GM11168 (cell line): ENCODE data around the gene ZNF837.

Experiments
- in situ Hi-C: fragments of 300-500 bp; cut with MboI; formaldehyde crosslinking; loops from one replicate; pipeline ENCODE4 v1.12.0; 2022; ENCODE audit warnings: low sequenced_read_pairs; ENCODE audit not compliant: unreplicated experiment

The ZNF837 gene

GRCh38 chr19:58374200-58374599 is 6.6 kb downstream of the ZNF837 start:
- in situ Hi-C loops: no loop called here

GRCh38 chr19:58372311-58373133 is 8.3 kb downstream of the ZNF837 start:
- in situ Hi-C loops: no loop called here

DNA sequence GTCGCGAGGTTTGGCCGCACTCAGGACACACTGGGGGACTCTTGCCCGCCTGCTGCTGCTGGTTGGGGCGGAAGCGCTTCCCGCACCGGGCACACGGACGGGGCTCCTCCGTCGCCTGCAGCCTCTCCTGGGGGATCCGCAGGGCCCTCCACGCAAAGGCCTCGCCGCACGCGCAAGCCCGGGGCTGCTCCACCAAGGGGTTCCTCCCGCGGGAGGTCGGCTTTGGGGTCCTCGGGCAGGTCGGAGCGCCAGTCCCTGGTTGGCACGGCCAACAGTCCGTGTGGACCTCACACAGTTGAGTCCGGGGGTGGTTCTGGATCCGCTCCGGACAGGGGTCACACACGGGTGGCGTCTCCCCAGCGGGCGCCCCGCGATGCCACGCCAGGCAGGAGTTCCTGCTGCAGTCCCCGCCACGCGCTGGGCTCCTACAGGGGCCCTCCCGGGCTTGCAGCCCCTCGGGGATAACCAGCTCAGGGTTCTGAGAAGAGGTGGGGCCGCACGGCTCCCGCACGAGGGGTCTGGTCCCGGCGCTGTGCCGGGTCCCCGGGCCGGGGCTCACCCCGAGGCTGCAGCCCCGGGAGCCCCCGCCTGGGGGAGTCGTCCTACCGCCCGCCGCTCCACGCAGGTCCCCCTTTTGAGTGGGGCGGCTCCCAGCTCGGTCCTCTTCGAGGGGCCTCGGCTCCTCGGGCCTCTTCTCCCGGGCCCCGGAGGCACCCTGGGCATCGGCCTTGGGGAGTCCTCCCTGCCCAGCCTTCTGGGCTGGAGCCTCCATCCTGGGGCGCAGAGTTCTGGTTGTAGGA is 12.1 kb downstream of the ZNF837 start:
- in situ Hi-C loops: no loop called here

DNA sequence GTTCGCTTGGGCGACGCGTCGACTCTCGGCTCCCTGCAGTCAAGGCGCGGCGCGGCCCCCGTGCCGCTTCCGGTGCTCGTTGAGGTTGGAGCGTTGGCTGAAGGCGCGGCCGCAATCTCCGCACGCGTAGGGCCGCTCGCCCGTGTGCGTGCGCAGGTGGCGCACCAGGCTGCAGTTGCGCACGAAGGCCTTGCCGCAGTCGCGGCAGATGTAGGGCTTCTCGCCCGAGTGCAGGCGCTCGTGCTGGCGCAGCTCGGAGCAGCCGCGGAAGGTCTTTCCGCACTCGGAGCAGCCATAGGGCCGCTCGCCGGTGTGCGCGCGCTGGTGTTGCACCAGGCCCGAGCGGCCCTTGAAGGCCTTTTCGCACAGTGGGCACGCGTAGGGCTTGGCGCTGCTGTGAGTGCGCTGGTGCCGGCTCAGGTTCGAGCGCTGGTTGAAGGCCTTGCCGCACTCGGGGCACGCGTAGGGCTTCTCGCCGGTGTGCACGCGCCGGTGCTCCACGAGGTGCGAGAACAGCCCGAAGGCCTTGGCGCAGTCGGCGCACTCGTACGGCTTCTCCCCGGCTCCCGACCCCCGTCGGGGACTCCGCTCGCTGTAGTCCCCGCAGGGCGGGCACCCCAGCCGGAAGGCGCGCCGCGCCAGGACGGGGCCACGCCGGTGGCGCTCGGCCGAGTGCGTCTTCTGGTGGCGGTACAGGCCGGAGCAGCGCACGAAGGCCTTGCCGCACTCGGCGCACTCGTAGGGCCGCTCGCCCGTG is 13.0 kb downstream of the ZNF837 start:
- in situ Hi-C loops: no loop called here

DNA sequence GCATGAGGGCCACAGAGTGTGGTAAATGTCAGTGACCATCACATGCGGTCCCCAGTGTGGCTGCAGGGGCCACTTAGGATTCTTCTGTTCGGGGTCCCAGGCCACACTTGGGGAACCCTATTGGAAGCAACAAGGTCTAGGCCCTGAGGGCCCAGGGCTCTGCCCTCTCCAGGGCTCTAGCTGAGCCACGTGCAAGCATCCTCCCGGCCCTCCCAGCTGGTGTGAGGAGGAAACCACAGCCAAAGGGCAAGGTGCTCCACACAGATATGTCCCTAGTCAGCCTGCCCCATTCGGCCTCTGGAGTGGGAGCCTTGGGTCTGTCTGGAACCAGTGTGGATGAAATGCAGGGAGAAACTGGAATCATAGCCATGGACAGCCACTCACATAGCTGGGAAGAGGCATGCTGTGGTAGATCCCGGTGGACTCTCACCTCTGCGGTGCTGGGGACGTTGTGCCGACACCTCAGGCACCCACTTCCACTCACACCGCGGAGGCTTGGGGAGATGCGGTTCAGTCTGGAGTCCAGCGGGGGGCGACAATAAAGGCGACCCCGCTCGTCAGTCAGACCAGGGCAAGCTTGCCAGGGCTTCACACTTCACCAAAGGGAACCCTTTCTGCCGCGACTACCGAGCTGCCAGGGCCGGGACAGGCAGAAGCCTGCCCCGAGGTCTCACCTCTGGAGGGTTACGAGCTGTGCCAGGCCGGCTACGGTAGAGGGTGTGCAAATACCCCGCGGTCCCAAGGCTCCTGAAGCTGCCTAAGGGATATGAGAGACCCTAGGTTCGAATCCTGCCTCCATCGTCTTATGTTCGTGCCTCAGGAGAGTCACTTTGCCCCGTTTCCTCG is 14.0 kb downstream of the ZNF837 start:
- in situ Hi-C loops: no loop called here

GRCh38 chr19:58364146-58364545 is 16.7 kb downstream of the ZNF837 start:
- in situ Hi-C loops: no loop called here

GRCh38 chr19:58362272-58362994 is 18.4 kb downstream of the ZNF837 start, which contains the start of gene ZNF497:
Gene ZNF497, minus strand, starts transcription at chr19:58362751. Its CDS starts 5,116 bp downstream, at chr19:58357635.
- in situ Hi-C loops: no loop called here

GRCh38 chr19:58361900-58362271 is 18.9 kb downstream of the ZNF837 start:
- in situ Hi-C loops: no loop called here

- in situ Hi-C loops: no loop called here
Measured at GRCh38 chr19:58357481-58358145, 23.2 kb downstream of the ZNF837 start.

- in situ Hi-C loops: no loop called here
Measured at GRCh38 chr19:58356766-58357480, 23.9 kb downstream of the ZNF837 start.

GRCh38 chr19:58355908-58356765 is 24.7 kb downstream of the ZNF837 start:
- in situ Hi-C loops: no loop called here

DNA sequence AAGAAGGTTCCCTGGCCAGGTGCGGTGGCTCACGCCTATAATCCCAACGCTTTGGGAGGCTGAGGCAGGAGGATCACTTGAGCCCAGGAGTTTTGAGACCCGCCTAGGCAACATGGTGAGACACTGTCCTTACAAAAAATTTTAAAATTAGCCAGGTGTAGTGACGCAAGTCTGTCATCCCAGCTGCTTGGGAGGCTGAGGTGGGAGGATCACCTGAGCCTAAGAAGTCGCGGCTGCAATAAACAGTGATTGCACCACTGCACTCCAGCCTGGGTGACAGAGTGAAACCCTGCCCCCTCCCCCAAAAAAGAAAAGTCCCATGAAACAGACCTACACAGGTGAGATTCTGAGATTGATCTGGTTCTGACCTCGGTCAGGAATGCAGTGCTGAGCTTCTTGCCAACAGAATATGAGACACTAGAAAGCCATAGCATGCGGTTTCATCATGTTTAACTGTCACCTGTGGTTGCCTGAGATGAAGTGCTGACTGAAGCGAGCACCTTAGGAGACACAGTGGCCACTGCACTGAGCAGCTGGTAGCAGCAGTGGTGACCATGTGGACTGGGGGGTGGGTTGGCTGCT is 25.5 kb downstream of the ZNF837 start:
- in situ Hi-C loops: no loop called here

- in situ Hi-C loops: no loop called here
Measured at GRCh38 chr19:58354478-58355030, 26.3 kb downstream of the ZNF837 start.

GRCh38 chr19:58353717-58354477 is 26.9 kb downstream of the ZNF837 start:
- in situ Hi-C loops: no loop called here

GRCh38 chr19:58352760-58353671 is 27.8 kb downstream of the ZNF837 start, which contains the start of gene A1BG:
Gene A1BG, minus strand, starts transcription at chr19:58353492. Its CDS starts 55 bp downstream, at chr19:58353437.
- in situ Hi-C loops: no loop called here
